NK-92 treated with Interleukin-12 subunit alpha and Interleukin-12 subunit beta, amount 100 ng/mL, for 24 hours (cell line): ENCODE data around the gene TSC2.
A peak's percentile ranks its signal among the peaks of the same experiment; 100 is the strongest.
"Not testable (repeated sequence)": the region's sequence is repeated elsewhere in the genome, so short reads cannot be mapped to it uniquely, and the experiment has no call there.

Experiments used
- DNase-seq: peaks from one replicate; lab custom pipeline; 2025; lab: John Stamatoyannopoulos, UW

The TSC2 gene

GRCh38 chr16:2122429-2122828 lies 74.6 kb downstream of the TSC2 start:
- no peak for DNase-seq

GRCh38 chr16:2122934-2123683 lies 75.3 kb downstream of the TSC2 start:
- DNase-seq: not testable (repeated sequence)

- DNase-seq: not testable (repeated sequence)
Observed at GRCh38 chr16:2123706-2124376, 76.1 kb downstream of the TSC2 start.

GRCh38 chr16:2124377-2124693 lies 76.5 kb downstream of the TSC2 start:
- not testable (repeated sequence) for DNase-seq

- not testable (repeated sequence) for DNase-seq
Observed at GRCh38 chr16:2124694-2125444, 77.1 kb downstream of the TSC2 start.

GRCh38 chr16:2125609-2126008 lies 77.8 kb downstream of the TSC2 start:
- not testable (repeated sequence) for DNase-seq

- DNase-seq: not testable (repeated sequence)
Observed at GRCh38 chr16:2126161-2126743, 78.5 kb downstream of the TSC2 start.

- DNase-seq: not testable (repeated sequence)
Observed at GRCh38 chr16:2126928-2127556, 79.3 kb downstream of the TSC2 start.

GRCh38 chr16:2127630-2128280 lies 80.0 kb downstream of the TSC2 start:
- not testable (repeated sequence) for DNase-seq

GRCh38 chr16:2129251-2129650 lies 81.5 kb downstream of the TSC2 start:
- DNase-seq: not testable (repeated sequence)

- DNase-seq: not testable (repeated sequence)
Observed at GRCh38 chr16:2129890-2130447, 82.2 kb downstream of the TSC2 start.

- DNase-seq: not testable (repeated sequence)
Observed at GRCh38 chr16:2133797-2134196, 86.0 kb downstream of the TSC2 start.

GRCh38 chr16:2135071-2135470 lies 87.3 kb downstream of the TSC2 start:
- not testable (repeated sequence) for DNase-seq

- peak; percentile 92 for DNase-seq
Observed at GRCh38 chr16:2135770-2136490, 88.1 kb downstream of the TSC2 start, which contains the start of gene PKD1. Gene PKD1 (minus strand): TSS chr16:2135898. CDS start chr16:2135689, 209 bp downstream.
